Fibroblast of skin of right biceps (primary cell): ENCODE data around the gene TOR1AIP2.
"Not testable (repeated sequence)": the region's sequence is repeated elsewhere in the genome, so short reads cannot be mapped to it uniquely, and the experiment has no call there.

Experiments
- DNase-seq: peaks from one replicate; pipeline ENCODE4 v3.0.0-alpha.2; 2013

TOR1AIP2 gene

GRCh38 chr1:179805291-179806195 is 72.1 kb downstream of the TOR1AIP2 start:
- DNase-seq: no peak

GRCh38 chr1:179804417-179804816 is 73.2 kb downstream of the TOR1AIP2 start:
- not testable (repeated sequence) for DNase-seq

DNA sequence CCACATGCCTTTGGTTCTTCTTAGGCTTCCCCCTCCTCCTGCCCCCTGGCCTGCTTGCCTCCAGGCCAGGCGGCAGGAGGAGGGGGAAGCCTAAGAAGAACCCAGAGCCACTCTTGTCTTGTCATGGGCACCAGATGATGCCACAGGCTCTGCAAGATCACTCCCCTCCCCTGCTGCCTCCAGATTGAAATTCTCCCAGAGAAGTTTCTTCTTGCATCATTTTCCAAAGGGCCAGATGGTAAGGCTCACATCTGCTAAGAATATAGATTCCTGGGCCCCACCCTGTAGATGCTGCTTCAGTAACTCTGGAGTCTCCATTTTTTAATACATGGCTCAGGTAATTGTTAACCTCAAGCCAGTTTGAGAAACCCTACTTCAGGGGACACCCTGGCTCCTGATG is 73.7 kb downstream of the TOR1AIP2 start:
- no peak for DNase-seq

GRCh38 chr1:179803104-179803503 is 74.5 kb downstream of the TOR1AIP2 start:
- DNase-seq: no peak

DNA sequence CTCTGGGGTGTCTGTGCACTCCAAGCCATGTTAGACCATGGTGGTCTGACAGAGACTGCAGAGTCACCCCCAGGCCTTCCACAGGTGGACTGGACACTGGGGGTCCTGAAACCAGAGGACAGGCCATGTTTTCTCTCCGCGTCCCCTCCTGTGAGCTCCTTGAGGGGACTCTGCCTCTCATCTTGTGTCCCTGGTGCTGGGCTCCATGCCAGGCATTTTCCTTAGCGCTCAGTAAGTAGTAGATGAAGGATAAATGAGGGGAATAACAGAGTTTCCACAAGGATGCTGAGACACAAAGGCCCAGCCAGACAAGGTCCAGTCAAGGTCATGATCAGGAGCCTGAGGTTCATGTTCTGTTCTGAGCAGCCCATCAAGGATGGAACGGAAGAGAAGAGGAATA is 77.1 kb downstream of the TOR1AIP2 start:
- DNase-seq: no peak

- no peak for DNase-seq
Observed at GRCh38 chr1:179798864-179799516, 78.6 kb downstream of the TOR1AIP2 start.

DNA sequence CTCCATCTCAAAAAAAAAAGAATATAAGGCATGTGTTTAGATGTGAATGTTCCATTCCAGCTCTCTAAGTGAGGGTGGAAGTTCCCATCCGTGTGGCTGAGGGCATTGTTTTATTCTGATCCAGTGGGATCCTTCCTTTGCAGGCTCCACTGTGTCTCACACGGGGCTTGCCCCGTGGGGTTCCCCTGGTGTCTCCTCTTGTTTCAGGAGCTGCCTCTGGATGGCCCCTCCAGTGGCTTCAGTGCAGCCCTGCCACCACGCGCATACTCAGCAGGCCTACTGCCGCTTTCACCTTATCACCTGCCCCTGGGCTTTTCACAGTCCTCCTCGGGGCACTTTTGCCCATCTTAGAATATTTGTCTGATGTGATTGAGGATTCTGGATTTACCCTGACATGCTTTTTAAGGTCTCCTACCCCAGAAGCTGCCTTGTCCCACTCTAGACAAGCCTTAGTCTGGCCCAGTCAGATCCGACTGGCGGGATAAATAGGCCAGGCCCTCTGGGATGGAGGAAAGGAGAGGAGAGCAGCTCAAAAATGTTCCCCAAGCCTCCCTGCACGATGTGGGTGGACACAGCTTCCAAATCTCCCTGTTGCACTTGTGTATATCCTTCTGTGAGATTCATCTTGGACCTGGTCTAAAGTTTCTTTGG is 79.3 kb downstream of the TOR1AIP2 start:
- no peak for DNase-seq

DNA sequence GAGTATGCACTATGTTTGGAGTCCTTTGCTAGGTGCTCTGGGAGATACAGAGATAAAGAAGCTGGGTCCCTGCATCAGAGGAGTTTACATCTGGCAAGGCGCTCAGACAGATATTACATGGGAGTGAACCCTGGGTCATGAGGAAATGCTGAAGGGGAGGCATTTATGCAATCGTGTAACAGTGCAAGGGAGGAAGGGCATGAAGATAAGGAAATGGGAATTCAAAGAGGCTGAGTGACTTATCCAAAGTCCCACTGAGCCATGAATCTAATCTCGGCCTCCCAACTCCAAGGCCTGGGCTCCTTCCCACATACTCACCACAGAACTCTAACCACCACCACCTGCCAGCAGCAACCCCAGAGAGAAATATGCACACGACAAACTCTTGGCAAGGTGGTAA is 82.9 kb downstream of the TOR1AIP2 start:
- DNase-seq: peak; percentile 22

GRCh38 chr1:179794146-179794545 is 83.5 kb downstream of the TOR1AIP2 start:
- no peak for DNase-seq

DNA sequence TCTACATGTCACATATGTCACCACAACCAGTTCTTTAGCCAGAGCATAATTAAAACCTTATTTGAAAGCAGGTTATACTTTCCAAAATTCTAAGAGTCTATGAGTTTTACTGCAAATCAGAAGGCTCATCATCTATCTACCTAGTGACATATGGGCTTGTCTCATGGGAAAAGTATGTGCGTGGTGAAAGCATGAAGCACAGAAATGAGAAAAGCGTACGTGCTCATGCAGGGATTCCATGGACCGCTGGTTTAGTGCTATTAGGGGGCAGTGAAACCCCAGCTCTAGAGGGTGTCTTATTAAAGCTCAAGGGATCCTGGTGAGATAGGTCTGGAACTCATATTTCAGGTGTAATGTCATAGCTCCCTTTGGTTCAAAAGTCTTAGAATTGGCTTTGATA is 84.3 kb downstream of the TOR1AIP2 start:
- DNase-seq: peak; percentile 23
